Measurements from ENCODE around the gene CYP19A1.
A peak's percentile ranks its signal among the peaks of the same experiment; 100 is the strongest.

Gene CYP19A1

DNA sequence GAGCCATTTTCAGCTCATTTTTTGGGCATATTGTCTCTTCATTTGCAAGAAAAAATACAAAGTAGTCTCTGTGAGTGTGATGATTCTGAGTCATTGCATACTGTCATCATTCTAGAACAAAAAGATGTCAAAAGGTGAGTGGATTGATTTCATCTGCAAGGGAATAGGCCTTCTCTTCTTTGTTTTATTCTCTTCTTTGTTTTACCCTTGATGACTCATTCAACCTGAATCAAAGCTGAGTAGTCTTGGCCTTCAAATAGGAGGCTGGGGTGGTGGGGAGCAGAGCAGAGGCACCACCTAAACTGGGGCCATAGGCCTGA, 25.4 kb downstream of the CYP19A1 start:
- Histone ChIP-seq H3K27ac (ENCODE audit: low read depth, low read length, severe bottlenecking) (no peak overlapping the region), H3K4me1 (ENCODE audit: control insufficient read depth, insufficient read depth, low read length, poor library complexity, severe bottlenecking) (no peaks in the 10 kb centered on the region), H3K9me3 (ENCODE audit: control insufficient read depth, low read length) (no peaks in the 10 kb centered on the region), H3K36me3 (ENCODE audit: control insufficient read depth, insufficient read depth, low read length) (no peaks in the 10 kb centered on the region), H3K4me3 (ENCODE audit: extremely low read depth, insufficient read depth, low read length, poor library complexity, severe bottlenecking) (no peak overlapping the region)

DNA sequence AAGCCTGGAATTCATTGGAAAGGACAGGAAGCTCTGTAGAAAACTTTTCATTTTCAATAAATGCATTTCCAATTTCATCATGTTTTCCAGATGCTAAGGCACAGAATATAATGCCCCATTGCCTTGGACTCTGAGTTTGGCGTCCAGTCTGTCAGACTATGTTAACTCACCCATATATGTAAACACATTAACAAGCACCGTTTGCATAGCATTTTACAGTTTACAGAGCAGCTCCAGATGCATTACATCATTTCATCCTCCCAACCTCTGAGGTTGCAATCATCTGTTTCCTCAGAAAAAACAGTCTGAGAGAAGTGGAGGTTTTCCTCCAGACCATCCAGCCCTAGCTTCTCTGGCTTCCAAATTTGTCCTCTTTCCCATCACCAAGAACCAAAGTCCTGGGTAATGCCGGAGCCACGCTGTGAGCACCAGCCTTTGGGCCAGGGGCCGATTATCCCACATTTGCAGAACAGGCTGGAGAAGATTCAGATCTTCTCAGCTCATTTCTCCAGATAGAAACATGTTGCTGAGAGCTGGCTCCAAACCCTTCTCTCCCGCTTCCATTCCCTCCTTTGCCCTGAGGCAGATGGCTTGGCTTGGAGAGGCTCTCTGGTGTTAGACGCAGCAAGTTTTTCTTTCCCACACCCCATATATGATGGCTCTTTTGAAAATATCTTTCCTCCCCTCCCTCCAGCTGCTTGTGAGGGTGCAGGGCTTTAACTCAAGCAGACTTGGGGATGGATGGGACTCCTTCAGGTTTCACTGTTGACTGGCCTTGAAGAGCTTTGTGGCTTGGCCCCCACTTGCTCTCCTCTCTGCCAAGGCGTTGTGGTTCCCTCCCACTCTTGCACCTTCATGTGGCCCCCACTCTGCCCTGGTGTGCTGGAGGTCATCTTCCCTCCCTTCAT, 26.0 kb downstream of the CYP19A1 start:
- Histone ChIP-seq H3K36me3 (ENCODE audit: control insufficient read depth, insufficient read depth, low read length) (no peaks in the 10 kb centered on the region), H3K4me1 (ENCODE audit: control insufficient read depth, insufficient read depth, low read length, poor library complexity, severe bottlenecking) (no peaks in the 10 kb centered on the region), H3K27ac (ENCODE audit: low read depth, low read length, severe bottlenecking) (no peak overlapping the region), H3K9me3 (ENCODE audit: control insufficient read depth, low read length) (no peaks in the 10 kb centered on the region), H3K4me3 (ENCODE audit: extremely low read depth, insufficient read depth, low read length, poor library complexity, severe bottlenecking) (no peak overlapping the region)
- 91 to 92% methylated on average over 7 of the region's 8 CpGs for WGBS, 2 experiments (ENCODE audit: insufficient coverage in 2 of 2)

DNA sequence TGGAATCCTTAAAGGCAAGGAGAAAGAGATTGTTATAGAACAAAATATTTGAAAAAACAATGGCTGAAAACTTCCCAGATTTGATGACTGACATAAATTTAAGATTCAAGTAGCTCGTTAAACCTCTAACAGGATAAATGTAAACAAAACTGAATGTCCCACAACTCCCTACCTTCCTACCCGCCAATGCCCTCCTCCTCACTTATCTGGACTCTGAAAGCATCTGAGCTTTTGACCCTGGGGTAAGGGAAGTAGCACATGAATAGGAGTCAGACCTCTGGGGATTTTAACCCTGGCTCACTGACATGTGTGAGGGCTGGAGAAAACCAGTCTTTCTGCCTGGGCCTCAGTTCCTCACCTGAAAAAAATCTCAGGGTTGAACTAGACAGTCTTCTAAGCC, 26.9 kb downstream of the CYP19A1 start:
- no peak overlapping the region for H3K4me3 ChIP-seq (ENCODE audit: extremely low read depth, insufficient read depth, low read length, poor library complexity, severe bottlenecking)

DNA sequence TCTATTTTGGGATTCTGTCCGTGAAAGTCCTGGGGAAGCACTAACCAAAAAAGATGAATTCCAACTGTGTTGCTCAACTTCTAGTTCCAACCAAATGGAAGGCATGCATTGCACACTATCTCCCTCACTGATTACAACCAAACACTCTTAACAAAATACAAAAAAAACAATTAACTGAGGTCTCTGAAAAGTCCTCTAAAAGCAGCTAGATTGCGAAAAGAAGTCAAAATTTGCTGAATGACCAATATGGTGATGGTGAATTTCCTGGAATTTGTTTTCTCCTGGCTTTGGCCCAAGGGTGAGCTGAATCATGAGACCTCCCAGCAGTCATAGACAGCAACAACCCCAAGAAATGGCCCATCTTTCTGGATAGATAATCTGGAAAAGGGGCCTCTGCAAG, 28.3 kb downstream of the CYP19A1 start:
- 88 to 93% methylated on average over 1 to 2 of the region's 2 CpGs for WGBS, 2 experiments (ENCODE audit: insufficient coverage in 2 of 2)
- H3K36me3 ChIP-seq (ENCODE audit: control insufficient read depth, insufficient read depth, low read length), result no peaks in the 10 kb centered on the region
- no peaks in the 10 kb centered on the region for H3K4me1 ChIP-seq (ENCODE audit: control insufficient read depth, insufficient read depth, low read length, poor library complexity, severe bottlenecking)
- H3K27ac ChIP-seq (ENCODE audit: low read depth, low read length, severe bottlenecking), result no peak overlapping the region
- H3K9me3 ChIP-seq (ENCODE audit: control insufficient read depth, low read length), result no peaks in the 10 kb centered on the region
- no peak overlapping the region for H3K4me3 ChIP-seq (ENCODE audit: extremely low read depth, insufficient read depth, low read length, poor library complexity, severe bottlenecking)

More for the DNA sequence above, 26.9 kb downstream of the CYP19A1 start:
- no peak overlapping the region for H3K27ac ChIP-seq (ENCODE audit: low read depth, low read length, severe bottlenecking)
- no peaks in the 10 kb centered on the region for H3K36me3 ChIP-seq (ENCODE audit: control insufficient read depth, insufficient read depth, low read length)
- no peaks in the 10 kb centered on the region for H3K4me1 ChIP-seq (ENCODE audit: control insufficient read depth, insufficient read depth, low read length, poor library complexity, severe bottlenecking)
- WGBS, 2 experiments (ENCODE audit: insufficient coverage in 2 of 2), result 86% methylated on average over 1 of the region's 2 CpGs; no CpG with 5 or more reads in 1 of the 2 experiments
- H3K9me3 ChIP-seq (ENCODE audit: control insufficient read depth, low read length), result no peaks in the 10 kb centered on the region

DNA sequence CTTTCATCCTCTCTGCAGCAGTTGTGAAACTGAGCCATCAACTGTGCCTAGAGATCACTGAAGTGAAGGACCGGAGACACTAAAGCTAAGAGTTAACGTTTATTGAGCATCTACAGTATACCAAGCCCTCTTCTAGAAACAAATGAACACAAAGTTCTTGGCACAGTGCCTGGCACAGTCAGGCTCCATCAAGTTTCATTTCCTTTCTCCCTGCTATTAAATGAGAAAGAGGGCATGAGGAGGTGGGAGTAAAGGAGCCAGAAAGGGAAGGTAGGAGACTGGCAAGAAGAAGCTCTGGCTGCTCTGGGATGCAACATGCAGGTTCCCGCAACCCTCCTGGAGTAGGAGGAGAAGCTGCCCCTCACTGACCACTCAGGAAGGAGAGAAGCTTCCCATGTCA, 30.6 kb downstream of the CYP19A1 start:
- Histone ChIP-seq H3K9me3 (ENCODE audit: control insufficient read depth, low read length) (no peaks in the 10 kb centered on the region), H3K27ac (ENCODE audit: low read depth, low read length, severe bottlenecking) (no peak overlapping the region), H3K36me3 (ENCODE audit: control insufficient read depth, insufficient read depth, low read length) (no peaks in the 10 kb centered on the region), H3K4me3 (ENCODE audit: extremely low read depth, insufficient read depth, low read length, poor library complexity, severe bottlenecking) (no peak overlapping the region), H3K4me1 (ENCODE audit: control insufficient read depth, insufficient read depth, low read length, poor library complexity, severe bottlenecking) (no peaks in the 10 kb centered on the region)
- WGBS, 2 experiments (ENCODE audit: insufficient coverage in 2 of 2), result 67 to 90% methylated on average over 1 to 2 of the region's 3 CpGs

DNA sequence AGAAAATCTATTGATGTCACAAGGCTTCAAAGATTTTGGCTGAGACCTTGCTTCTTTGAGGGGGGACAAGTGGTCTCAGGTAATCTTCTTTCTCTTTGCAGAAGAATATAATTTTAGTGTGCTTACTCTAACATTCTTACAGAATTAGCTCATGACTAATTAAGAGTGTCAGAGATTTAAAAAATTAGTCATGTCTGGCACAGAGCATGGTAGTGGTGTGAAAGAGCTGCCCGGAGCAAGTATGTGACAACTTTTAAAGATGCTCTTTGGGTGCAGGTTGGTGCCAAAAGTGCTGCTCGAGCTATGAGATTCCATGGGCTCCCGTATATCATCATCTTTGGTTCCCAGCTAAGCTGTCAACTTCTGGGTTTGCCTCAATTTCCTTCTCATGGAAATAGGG, 31.1 kb downstream of the CYP19A1 start:
- Histone ChIP-seq H3K36me3 (ENCODE audit: control insufficient read depth, insufficient read depth, low read length) (no peaks in the 10 kb centered on the region), H3K4me3 (ENCODE audit: extremely low read depth, insufficient read depth, low read length, poor library complexity, severe bottlenecking) (no peak overlapping the region), H3K4me1 (ENCODE audit: control insufficient read depth, insufficient read depth, low read length, poor library complexity, severe bottlenecking) (no peaks in the 10 kb centered on the region), H3K9me3 (ENCODE audit: control insufficient read depth, low read length) (no peaks in the 10 kb centered on the region), H3K27ac (ENCODE audit: low read depth, low read length, severe bottlenecking) (no peak overlapping the region)
- WGBS, 2 experiments (ENCODE audit: insufficient coverage in 2 of 2), result 93 to 97% methylated on average over 3 of the region's 3 CpGs

DNA sequence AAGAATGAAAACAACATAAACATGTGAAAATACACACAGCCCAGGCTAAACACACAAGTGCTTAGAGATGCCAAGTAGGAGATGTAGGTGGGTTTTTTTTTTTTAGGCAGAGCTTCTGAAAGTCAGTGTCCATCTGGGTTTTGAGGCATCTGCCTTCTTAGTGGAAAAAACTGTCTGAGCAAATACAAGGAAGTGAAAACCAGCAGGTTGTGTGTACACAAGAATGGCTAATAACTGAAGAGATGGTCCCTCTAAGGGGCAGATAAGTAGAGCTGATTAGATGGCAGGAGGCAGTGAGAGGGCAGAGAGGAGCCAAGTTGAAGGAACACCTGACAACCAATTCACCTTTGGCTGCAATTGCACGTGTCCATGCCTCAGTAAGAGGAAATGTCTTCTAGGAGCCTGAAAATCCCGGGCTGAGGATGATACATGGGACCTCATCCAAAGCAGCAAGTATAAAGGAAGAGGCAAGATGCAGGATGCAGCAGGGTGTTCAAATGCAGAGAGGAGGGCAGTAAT, 34.9 kb downstream of the CYP19A1 start:
- Histone ChIP-seq H3K9me3 (ENCODE audit: control insufficient read depth, low read length) (no peaks in the 10 kb centered on the region), H3K36me3 (ENCODE audit: control insufficient read depth, insufficient read depth, low read length) (no peaks in the 10 kb centered on the region), H3K4me3 (ENCODE audit: extremely low read depth, insufficient read depth, low read length, poor library complexity, severe bottlenecking) (no peak overlapping the region), H3K27ac (ENCODE audit: low read depth, low read length, severe bottlenecking) (no peak overlapping the region), H3K4me1 (ENCODE audit: control insufficient read depth, insufficient read depth, low read length, poor library complexity, severe bottlenecking) (no peaks in the 10 kb centered on the region)
- 85% methylated on average over 2 of the region's 2 CpGs; no CpG with 5 or more reads in 1 of the 2 experiments for WGBS, 2 experiments (ENCODE audit: insufficient coverage in 2 of 2)

DNA sequence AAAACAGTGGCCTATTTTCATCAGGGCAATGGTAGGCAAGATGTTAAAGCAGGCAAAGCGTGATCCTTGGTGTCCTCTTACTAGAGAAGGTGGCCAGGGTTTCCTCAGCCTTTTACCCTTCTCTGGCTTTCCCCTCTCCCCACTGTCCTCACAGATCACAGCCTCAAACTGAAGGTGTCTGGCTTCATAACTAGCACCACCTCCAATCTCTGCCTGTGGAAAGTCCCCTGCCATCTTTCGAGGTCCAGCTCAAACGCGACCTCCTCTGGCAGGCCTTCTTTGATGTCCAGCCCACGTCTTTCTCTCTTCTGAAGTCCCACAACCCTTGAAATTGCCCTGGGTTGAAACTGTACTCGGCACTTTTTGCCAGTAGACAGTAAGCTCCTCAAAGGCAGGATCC, 35.9 kb downstream of the CYP19A1 start:
- no peaks in the 10 kb centered on the region for H3K9me3 ChIP-seq (ENCODE audit: control insufficient read depth, low read length)
- H3K4me3 ChIP-seq (ENCODE audit: extremely low read depth, insufficient read depth, low read length, poor library complexity, severe bottlenecking), result no peak overlapping the region
- H3K27ac ChIP-seq (ENCODE audit: low read depth, low read length, severe bottlenecking), result no peak overlapping the region
- H3K4me1 ChIP-seq (ENCODE audit: control insufficient read depth, insufficient read depth, low read length, poor library complexity, severe bottlenecking), result no peaks in the 10 kb centered on the region
- 81 to 86% methylated on average over 5 of the region's 6 CpGs for WGBS, 2 experiments (ENCODE audit: insufficient coverage in 2 of 2)
- no peaks in the 10 kb centered on the region for H3K36me3 ChIP-seq (ENCODE audit: control insufficient read depth, insufficient read depth, low read length)

DNA sequence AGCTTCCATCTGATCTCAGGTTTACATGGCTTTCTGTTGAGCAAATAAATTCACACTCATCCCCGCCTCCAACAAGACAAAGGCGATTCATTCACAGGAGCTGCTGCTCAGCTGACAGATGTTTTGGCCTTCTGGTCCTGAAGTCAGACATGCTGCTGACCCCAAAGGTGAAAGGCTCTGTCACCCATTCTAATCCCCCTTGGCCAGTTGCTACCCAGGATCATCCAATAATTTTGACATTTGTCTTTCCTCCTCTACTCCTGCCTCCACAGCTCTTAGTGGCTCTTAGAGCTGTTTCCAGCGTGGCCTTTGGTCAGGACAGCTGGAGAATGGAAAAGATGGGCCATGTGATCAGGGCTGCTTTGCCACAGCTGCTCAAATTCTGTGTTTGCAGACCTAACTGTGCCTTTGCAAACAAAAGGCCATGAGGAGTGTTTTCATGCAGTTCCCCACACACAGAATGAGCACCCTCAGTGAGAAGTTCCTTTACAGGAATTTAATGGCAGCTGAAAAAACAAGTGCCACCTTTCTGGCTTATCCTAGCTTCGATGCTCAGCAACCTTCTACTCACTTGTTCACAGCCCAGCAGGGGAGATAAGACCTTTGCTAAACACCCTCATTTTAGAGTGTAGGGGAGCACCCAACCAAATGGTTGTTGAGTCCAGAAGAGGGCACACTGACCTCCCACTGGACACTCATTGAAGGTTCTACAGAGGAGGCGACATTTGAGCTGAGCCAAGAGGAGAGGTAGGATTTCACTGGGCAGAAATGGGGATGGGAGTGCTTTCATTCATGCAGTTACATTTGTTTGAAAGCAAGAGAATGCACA, 39.0 kb downstream of the CYP19A1 start:
- WGBS, 2 experiments (ENCODE audit: insufficient coverage in 2 of 2), result 93 to 98% methylated on average over 3 to 5 of the region's 5 CpGs
- no peak overlapping the region for H3K27ac ChIP-seq (ENCODE audit: low read depth, low read length, severe bottlenecking)

DNA sequence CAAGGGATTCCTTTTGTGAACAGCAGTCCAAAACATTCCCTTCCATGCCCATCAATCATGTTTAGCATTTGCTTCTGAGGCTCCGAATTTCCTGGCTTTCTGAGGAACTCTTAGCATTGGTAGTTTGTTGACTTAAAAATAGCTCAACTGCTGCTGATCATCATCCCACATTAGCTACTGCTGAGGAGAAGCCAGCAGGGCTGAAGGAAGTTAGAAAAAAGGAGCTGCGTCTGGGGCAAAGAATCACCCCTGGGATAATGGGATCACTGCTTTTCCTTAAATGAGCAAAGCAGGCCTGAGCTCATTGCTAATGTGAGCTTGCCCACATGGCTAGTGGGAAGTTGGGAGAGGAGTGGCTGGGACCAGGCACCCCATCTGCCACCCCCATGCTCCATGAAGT, 39.8 kb downstream of the CYP19A1 start:
- Histone ChIP-seq H3K4me3 (ENCODE audit: extremely low read depth, insufficient read depth, low read length, poor library complexity, severe bottlenecking) (no peak overlapping the region), H3K9me3 (ENCODE audit: control insufficient read depth, low read length) (no peaks in the 10 kb centered on the region), H3K27ac (ENCODE audit: low read depth, low read length, severe bottlenecking) (peak overlapping the region; percentile 62), H3K4me1 (ENCODE audit: control insufficient read depth, insufficient read depth, low read length, poor library complexity, severe bottlenecking) (no peaks in the 10 kb centered on the region), H3K36me3 (ENCODE audit: control insufficient read depth, insufficient read depth, low read length) (no peaks in the 10 kb centered on the region)
- 90% methylated on average over 1 to 2 of the region's 2 CpGs for WGBS, 2 experiments (ENCODE audit: insufficient coverage in 2 of 2)

More for the DNA sequence above, 39.0 kb downstream of the CYP19A1 start:
- Histone ChIP-seq H3K36me3 (ENCODE audit: control insufficient read depth, insufficient read depth, low read length) (no peaks in the 10 kb centered on the region), H3K4me1 (ENCODE audit: control insufficient read depth, insufficient read depth, low read length, poor library complexity, severe bottlenecking) (no peaks in the 10 kb centered on the region), H3K4me3 (ENCODE audit: extremely low read depth, insufficient read depth, low read length, poor library complexity, severe bottlenecking) (no peak overlapping the region), H3K9me3 (ENCODE audit: control insufficient read depth, low read length) (no peaks in the 10 kb centered on the region)
